Dedifferentiated amniotic fluid mesenchymal stem cell (primary cell): ENCODE data around the gene BGLAP.
A peak's percentile ranks its signal among the peaks of the same experiment; 100 is the strongest.

Experiments
- DNase-seq: peaks from one replicate; pipeline ENCODE4 v3.0.0-alpha.2; 2016; ENCODE audit errors: extremely low spot score

BGLAP gene

DNA sequence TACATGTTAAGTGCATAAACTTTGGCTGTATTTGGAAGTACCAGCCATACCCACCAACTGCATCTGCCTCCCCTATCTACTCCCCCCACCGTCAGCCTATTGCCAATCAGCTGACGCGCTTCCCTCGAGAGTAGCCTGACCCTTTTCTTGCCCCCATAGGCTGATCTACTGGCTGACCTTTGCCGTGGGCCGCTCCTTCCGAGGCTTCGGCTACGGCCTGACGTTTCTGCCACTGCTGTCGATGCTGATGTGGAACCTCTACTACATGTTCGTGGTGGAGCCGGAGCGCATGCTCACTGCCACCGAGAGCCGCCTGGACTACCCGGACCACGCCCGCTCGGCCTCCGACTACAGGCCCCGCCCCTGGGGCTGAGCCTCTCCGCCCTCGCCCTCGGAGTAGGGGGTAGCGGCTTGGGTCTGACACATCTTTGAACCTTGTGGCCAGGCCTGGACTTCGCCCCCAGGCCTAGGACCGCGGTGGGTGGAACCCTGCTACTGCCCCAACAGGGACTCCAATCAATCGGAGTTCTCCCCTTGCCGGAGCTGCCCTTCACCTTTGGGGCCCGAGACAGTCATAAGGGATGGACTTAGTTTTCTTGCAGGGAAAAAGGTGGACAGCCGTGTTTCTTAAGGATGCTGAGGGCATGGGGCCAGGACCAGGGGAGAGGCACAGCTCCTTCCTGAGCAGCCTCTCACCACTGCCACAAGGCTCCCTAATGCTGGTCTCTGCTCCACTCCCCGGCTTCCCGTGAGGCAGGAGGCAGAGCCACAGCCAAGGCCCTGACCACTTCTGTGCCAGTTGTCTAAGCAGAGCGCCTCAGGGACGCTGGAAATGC is 49.5 kb downstream of the BGLAP start:
- DNase-seq, result peak; percentile 83
